K562 (cell line): ENCODE data around the gene HOTAIR.

Experiments used
- CCAR2 ChIP-seq: fragments of 200-400 bp; formaldehyde crosslinking; IDR thresholded peaks from 2 replicates; pipeline ENCODE4 v1.6.1; 2017; ENCODE audit warnings: mild to moderate bottlenecking, low read depth, low read length
- CTCF ChIP-seq, 3 experiments: IDR thresholded peaks in 2 of 3; conservative IDR thresholded peaks in 1 of 3; 2 replicates each; pipeline ENCODE4 v1.5.1; 2011 to 2012; ENCODE audit warnings: low read length in 3 of 3, mild to moderate bottlenecking in 3 of 3, control low read depth in 2 of 3, improper control_type of control experiment in 1 of 3, inconsistent platforms in 1 of 3, low read depth in 1 of 3, mixed read lengths in 1 of 3, moderate library complexity in 1 of 3; ENCODE audit not compliant: insufficient read depth in 2 of 3
- FOXJ3 ChIP-seq: sonication (generic); formaldehyde crosslinking; IDR thresholded peaks from 2 replicates; pipeline ENCODE4 v1.4.0; 2020; ENCODE audit warnings: mild to moderate bottlenecking, missing genetic modification reagents
- MEF2A ChIP-seq: IDR thresholded peaks from 2 replicates; pipeline ENCODE4 v1.6.1; 2011; ENCODE audit warnings: low read depth, mild to moderate bottlenecking, low read length, moderate library complexity; ENCODE audit not compliant: control insufficient read depth
- NFYB ChIP-seq: IDR thresholded peaks from 2 replicates; pipeline ENCODE4 v1.6.1; 2011; ENCODE audit warnings: mild to moderate bottlenecking, moderate library complexity; ENCODE audit not compliant: insufficient read length; ENCODE audit errors: extremely low read depth
- NR1H2 ChIP-seq: sonication (generic); formaldehyde crosslinking; IDR thresholded peaks from 2 replicates; pipeline ENCODE4 v1.4.0; 2020; ENCODE audit warnings: mild to moderate bottlenecking, missing genetic modification reagents
- POLR2A ChIP-seq: fragments of 450-650 bp; conservative IDR thresholded peaks from 2 replicates; pipeline ENCODE4 v1.6.1; 2016
- RFX5 ChIP-seq: IDR thresholded peaks from 2 replicates; pipeline ENCODE4 v1.6.1; 2011; ENCODE audit warnings: low read depth, mild to moderate bottlenecking, improper control_type of control experiment, low read length
- RUNX1 ChIP-seq: sonication (generic); IDR thresholded peaks from 2 replicates; pipeline ENCODE4 v1.6.1; 2016; ENCODE audit warnings: antibody characterized with exemption, low read depth
- SIN3A ChIP-seq, 2 experiments: fragments of 150-350 bp in 1 of 2; IDR thresholded peaks; 2 replicates each; pipeline ENCODE4 v1.6.1; 2011 to 2016; ENCODE audit warnings: borderline replicate concordance in 2 of 2, low read depth in 2 of 2, low read length in 2 of 2, mild to moderate bottlenecking in 2 of 2, moderate library complexity in 2 of 2; ENCODE audit not compliant: control insufficient read depth in 1 of 2
- SOX6 ChIP-seq: fragments of 450-650 bp; IDR thresholded peaks from 2 replicates; pipeline ENCODE4 v1.6.1; 2014; ENCODE audit warnings: mild to moderate bottlenecking
- ZBTB49 ChIP-seq: sonication (generic); formaldehyde crosslinking; IDR thresholded peaks from 2 replicates; pipeline ENCODE4 v1.8.0; 2022; ENCODE audit warnings: missing genetic modification reagents, mild to moderate bottlenecking, borderline replicate concordance
- ZNF263 ChIP-seq: sonication (generic); formaldehyde crosslinking; IDR thresholded peaks from 2 replicates; pipeline ENCODE4 v1.8.0; 2022; ENCODE audit warnings: mild to moderate bottlenecking, missing genetic modification reagents, borderline replicate concordance

GRCh38 chr12:53995378-53996239 is 20.9 kb upstream of the HOTAIR start:
- no peak for TF ChIP-seq CCAR2
- TF ChIP-seq ZNF263 (CRISPR knock-in tag) = peak; percentile 15; the same call in 1 of the 2 replicates
- no peak for TF ChIP-seq FOXJ3 (CRISPR knock-in tag)
- peak; percentile 90 for TF ChIP-seq POLR2A
- TF ChIP-seq MEF2A = peak; percentile 59; the same call in 1 of the 2 replicates
- no peak for TF ChIP-seq CTCF (IDR thresholded peaks at IDR 0.05 in 2 of 3, conservative IDR thresholded peaks at IDR 0.05 in 1 of 3; ENCODE audit: insufficient read depth in 2 of 3, low read depth in 1 of 3, low read length in 3 of 3)
- no peak for TF ChIP-seq NR1H2 (CRISPR knock-in tag)
- TF ChIP-seq SIN3A (IDR thresholded peaks at IDR 0.05; ENCODE audit: borderline replicate concordance in 2 of 2, control insufficient read depth in 1 of 2, low read depth in 2 of 2, low read length in 2 of 2) = peak in 1 of 2 experiments; percentile 51; a peak in 1 of 4 replicates
- TF ChIP-seq NFYB = no peak
- no peak for TF ChIP-seq RFX5
- no peak for TF ChIP-seq ZBTB49 (CRISPR knock-in tag)
- no peak for TF ChIP-seq RUNX1
- TF ChIP-seq SOX6 = peak; percentile 51; the same call in 1 of the 2 replicates
